ENCODE results near the gene SLK. TPM values are rescaled to one million over a fixed set of nuclear protein-coding genes. Genes with fewer than 3 reads are reported as not detected.

The SLK gene
- total and polyA plus RNA-seq, 2 of the 13 experiments (the other 11 are each of a cell fraction or from before 2014, with no cell fraction given) = 3.4 to 22.8 TPM

DNA sequence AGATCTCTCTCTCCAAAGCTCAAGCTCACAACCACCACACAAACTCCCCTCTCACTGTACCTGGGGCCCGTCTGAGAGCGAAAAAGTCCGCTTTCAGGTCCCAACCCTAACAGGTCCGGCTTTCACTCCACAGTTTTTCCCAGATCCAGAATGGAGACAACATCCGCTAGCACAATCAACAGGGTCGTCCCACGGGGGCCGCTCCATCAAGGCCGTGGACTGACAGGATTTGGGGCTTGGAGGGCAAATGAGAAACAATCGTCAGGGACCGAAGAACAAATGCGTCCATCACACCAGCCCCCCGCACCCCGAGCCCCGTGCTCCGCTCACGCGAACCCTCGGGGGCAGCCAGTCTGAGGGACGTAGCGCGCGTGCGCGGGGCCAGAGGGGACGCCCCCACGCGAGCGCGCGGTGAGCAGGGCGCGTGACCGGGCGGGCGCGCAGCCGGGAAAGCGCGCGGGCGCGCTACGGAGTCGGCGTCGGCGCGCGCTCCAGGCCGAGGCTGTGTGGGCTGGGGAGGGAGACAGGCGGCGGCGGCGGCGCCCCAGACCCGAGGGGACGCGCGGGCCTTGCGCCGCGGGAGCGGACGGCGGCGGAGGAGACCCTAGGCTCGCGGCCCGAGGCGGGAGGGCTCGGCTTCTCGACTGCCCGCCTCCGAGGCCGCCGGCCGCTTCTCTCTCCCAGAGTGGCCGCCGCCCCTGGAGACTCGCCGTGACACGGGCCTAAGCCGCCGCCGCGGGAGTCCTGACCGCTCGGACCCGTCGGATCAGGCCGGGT is at the start of gene SLK (continued):
- TF ChIP-seq, protein P1, sequence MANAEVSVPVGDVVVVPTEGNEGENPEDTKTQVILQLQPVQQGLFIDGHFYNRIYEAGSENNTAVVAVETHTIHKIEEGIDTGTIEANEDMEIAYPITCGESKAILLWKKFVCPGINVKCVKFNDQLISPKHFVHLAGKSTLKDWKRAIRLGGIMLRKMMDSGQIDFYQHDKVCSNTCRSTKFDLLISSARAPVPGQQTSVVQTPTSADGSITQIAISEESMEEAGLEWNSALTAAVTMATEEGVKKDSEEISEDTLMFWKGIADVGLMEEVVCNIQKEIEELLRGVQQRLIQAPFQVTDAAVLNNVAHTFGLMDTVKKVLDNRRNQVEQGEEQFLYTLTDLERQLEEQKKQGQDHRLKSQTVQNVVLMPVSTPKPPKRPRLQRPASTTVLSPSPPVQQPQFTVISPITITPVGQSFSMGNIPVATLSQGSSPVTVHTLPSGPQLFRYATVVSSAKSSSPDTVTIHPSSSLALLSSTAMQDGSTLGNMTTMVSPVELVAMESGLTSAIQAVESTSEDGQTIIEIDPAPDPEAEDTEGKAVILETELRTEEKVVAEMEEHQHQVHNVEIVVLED (CRISPR knock-in tag; IDR thresholded peaks at IDR 0.05; ENCODE audit: borderline replicate concordance) = peak; percentile 58; the same call in 1 of the 2 replicates
- no peak for TF ChIP-seq ZEB1 (IDR thresholded peaks at IDR 0.05; ENCODE audit: insufficient replicate concordance, low read depth)
- TF ChIP-seq ZMYM4 (CRISPR knock-in tag; IDR thresholded peaks at IDR 0.05) = peak; percentile 38; the same call in 1 of the 2 replicates
- TF ChIP-seq ZNF709 (CRISPR knock-in tag; IDR thresholded peaks at IDR 0.05) = peak; percentile 76
- peak; percentile 80 for TF ChIP-seq POLR2AphosphoS5 (IDR thresholded peaks at IDR 0.05; ENCODE audit: low read depth, low read length)
- TF ChIP-seq ZNF841 (CRISPR knock-in tag; IDR thresholded peaks at IDR 0.05; ENCODE audit: borderline replicate concordance) = no peak
- peak; percentile 56 for TF ChIP-seq ZNF781 (CRISPR knock-in tag; IDR thresholded peaks at IDR 0.05; ENCODE audit: borderline replicate concordance, not compliant biosample characterization)
- TF ChIP-seq JUN (CRISPR knock-in tag; IDR thresholded peaks at IDR 0.05) = 0 out of 2 replicates have a peak, but pooled peaks have one; percentile 20
- no peak for TF ChIP-seq ZNF335 (CRISPR knock-in tag; IDR thresholded peaks at IDR 0.05)
- TF ChIP-seq, protein P2, sequence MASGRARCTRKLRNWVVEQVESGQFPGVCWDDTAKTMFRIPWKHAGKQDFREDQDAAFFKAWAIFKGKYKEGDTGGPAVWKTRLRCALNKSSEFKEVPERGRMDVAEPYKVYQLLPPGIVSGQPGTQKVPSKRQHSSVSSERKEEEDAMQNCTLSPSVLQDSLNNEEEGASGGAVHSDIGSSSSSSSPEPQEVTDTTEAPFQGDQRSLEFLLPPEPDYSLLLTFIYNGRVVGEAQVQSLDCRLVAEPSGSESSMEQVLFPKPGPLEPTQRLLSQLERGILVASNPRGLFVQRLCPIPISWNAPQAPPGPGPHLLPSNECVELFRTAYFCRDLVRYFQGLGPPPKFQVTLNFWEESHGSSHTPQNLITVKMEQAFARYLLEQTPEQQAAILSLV (CRISPR knock-in tag; IDR thresholded peaks at IDR 0.05; ENCODE audit: borderline replicate concordance) = peak; percentile 80; the same call in 1 of the 2 replicates
- TF ChIP-seq, protein P3, sequence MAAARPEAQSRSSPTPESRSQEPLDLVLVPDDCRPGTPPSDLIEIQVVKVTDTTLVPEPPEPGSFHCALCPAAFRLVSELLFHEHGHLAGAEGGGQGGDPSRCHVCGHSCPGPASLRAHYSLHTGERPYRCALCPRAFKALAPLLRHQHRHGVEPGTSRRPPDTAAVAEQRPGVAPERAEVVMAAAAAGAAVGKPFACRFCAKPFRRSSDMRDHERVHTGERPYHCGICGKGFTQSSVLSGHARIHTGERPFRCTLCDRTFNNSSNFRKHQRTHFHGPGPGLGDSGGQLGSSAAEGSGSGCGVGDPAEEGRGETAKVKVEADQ (CRISPR knock-in tag; IDR thresholded peaks at IDR 0.05; ENCODE audit: borderline replicate concordance) = 0 out of 2 replicates have a peak, but pooled peaks have one; percentile 43
- peak in 1 of 2 experiments; percentile 20; a peak in 1 of 4 replicates for TF ChIP-seq NR2F1 (CRISPR knock-in tag; IDR thresholded peaks at IDR 0.05)
- TF ChIP-seq, protein P4, sequence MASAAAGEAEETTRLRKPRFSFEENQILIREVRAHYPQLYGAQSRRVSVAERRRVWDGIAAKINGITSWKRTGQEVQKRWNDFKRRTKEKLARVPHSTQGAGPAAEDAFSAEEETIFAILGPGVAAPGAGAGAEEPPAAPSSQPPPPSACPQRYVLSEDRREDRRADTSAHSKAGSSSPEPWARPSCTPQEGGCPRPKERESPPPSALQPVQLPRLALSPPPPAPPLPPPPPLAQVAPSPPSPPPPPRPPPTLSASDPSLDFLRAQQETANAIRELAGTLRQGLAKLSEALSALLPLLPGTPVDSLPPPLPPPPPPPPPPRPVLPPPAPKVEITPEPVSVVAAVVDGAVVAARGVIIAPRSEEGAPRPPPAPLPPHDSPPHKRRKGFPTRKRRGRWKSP (CRISPR knock-in tag; IDR thresholded peaks at IDR 0.05) = 0 out of 2 replicates have a peak, but pooled peaks have one; percentile 54
- TF ChIP-seq, protein P5, sequence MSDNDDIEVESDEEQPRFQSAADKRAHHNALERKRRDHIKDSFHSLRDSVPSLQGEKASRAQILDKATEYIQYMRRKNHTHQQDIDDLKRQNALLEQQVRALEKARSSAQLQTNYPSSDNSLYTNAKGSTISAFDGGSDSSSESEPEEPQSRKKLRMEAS (IDR thresholded peaks at IDR 0.05) = peak; percentile 54
- TF ChIP-seq, protein P6, sequence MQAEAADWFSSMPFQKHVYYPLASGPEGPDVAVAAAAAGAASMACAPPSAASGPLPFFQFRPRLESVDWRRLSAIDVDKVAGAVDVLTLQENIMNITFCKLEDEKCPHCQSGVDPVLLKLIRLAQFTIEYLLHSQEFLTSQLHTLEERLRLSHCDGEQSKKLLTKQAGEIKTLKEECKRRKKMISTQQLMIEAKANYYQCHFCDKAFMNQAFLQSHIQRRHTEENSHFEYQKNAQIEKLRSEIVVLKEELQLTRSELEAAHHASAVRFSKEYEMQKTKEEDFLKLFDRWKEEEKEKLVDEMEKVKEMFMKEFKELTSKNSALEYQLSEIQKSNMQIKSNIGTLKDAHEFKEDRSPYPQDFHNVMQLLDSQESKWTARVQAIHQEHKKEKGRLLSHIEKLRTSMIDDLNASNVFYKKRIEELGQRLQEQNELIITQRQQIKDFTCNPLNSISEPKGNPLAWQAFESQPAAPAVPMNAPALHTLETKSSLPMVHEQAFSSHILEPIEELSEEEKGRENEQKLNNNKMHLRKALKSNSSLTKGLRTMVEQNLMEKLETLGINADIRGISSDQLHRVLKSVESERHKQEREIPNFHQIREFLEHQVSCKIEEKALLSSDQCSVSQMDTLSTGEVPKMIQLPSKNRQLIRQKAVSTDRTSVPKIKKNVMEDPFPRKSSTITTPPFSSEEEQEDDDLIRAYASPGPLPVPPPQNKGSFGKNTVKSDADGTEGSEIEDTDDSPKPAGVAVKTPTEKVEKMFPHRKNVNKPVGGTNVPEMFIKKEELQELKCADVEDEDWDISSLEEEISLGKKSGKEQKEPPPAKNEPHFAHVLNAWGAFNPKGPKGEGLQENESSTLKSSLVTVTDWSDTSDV (CRISPR knock-in tag; IDR thresholded peaks at IDR 0.05) = peak; percentile 41; the same call in 1 of the 2 replicates
- no peak for TF ChIP-seq IRX3 (CRISPR knock-in tag; IDR thresholded peaks at IDR 0.05; ENCODE audit: borderline replicate concordance, low read depth)
- no peak for TF ChIP-seq ATF1 (CRISPR knock-in tag; IDR thresholded peaks at IDR 0.05)
- peak in 1 of 2 experiments; percentile 64; a peak in 1 of 4 replicates for TF ChIP-seq KLF16 (CRISPR knock-in tag; IDR thresholded peaks at IDR 0.05)

Data from HepG2 (cell line).